Fibroblast of the aortic adventitia (primary cell): ENCODE results near the gene MAST2. TPM values are rescaled to one million over a fixed set of nuclear protein-coding genes. Genes with fewer than 3 reads are reported as not detected.

Source experiments
- DNase-seq: peaks from one replicate; pipeline ENCODE4 v3.0.0-alpha.2; 2010; ENCODE audit warnings: low read depth
- H3K4me3 ChIP-seq: 2 replicates; pipeline ENCODE4 v1.5.1; 2011; ENCODE audit warnings: low read depth, mild to moderate bottlenecking, control low read depth, low read length, moderate library complexity
- total RNA-seq: library from RNA; depleted of rRNA; stranded (reverse); fragments of >200 nt; gene quantifications from 2 replicates; pipeline ENCODE4 v1.2.3, GENCODE V29; 2012; ENCODE audit warnings: low replicate concordance
- TF ChIP-seq, protein P1 (sequence below): IDR thresholded peaks from 2 replicates; pipeline ENCODE4 v1.5.1; 2011; ENCODE audit warnings: mild to moderate bottlenecking, low read length, control low read depth, inconsistent platforms; ENCODE audit not compliant: insufficient read depth

MAST2 gene
- total RNA-seq, 1 donor: 28.3 TPM

DNA sequence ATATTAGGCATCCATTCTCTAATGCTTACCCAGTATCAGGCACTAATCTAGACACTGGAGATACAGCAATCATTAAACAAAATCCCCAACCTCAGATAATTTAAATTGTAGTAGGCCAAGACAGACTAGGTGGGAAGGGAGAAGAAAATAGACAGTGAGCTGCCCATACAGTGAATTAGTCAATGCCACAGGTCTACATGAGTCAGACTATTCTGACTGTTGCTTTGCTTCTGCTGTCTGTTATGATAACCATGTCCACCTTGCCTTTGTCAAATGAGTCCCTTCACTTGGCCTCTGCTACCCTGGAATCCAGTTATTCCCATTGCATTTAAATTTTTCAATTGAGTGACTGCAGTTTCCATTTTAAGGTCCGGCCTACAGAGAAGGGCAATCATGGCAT, 269.6 kb downstream of the MAST2 start:
- no peak for DNase-seq
- TF ChIP-seq, protein P1, sequence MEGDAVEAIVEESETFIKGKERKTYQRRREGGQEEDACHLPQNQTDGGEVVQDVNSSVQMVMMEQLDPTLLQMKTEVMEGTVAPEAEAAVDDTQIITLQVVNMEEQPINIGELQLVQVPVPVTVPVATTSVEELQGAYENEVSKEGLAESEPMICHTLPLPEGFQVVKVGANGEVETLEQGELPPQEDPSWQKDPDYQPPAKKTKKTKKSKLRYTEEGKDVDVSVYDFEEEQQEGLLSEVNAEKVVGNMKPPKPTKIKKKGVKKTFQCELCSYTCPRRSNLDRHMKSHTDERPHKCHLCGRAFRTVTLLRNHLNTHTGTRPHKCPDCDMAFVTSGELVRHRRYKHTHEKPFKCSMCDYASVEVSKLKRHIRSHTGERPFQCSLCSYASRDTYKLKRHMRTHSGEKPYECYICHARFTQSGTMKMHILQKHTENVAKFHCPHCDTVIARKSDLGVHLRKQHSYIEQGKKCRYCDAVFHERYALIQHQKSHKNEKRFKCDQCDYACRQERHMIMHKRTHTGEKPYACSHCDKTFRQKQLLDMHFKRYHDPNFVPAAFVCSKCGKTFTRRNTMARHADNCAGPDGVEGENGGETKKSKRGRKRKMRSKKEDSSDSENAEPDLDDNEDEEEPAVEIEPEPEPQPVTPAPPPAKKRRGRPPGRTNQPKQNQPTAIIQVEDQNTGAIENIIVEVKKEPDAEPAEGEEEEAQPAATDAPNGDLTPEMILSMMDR: no peak
- H3K4me3 ChIP-seq: no peak overlapping the region

DNA sequence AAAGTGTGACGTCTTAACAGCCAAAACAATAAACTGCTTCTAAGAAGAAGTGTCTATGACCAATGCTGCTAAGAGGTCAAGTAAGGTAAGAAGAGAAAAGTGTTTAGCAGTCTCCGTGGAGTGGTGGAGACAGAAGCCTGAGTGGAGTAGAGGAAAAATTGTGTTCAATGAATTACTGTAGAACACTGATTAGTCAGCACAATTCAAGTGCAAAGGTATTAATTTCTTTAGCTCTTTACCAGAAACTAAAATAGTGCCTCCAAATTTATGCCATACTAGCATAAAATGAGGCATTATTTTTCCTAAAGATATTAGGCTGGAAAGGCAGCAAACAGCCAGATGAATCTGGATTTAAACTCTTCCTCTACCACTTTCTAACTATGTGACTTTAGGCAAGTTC, 272.9 kb downstream of the MAST2 start:
- TF ChIP-seq, protein P1: no peak
- no peak overlapping the region for H3K4me3 ChIP-seq
- no peak for DNase-seq

DNA sequence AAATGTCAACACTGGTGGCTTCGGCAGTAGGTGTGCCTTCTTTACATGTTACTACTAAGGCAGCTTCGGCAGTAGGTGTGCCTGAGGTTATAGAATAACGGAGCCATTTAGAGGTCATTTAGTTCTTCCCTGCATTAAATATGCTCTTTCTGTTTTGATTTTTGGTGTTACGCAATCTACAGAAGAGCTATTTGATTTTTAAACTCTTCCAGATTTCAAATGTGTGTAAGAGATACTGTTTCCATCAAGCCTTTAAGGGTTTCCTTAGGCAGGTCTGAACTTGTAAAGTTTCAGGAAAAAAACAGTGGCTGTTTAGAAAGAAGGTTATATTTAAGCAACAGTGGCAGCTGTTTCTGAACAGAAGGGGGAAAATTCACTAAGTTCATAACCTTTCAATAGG, 274.2 kb downstream of the MAST2 start:
- TF ChIP-seq, protein P1: no peak
- H3K4me3 ChIP-seq: no peak overlapping the region
- no peak for DNase-seq

DNA sequence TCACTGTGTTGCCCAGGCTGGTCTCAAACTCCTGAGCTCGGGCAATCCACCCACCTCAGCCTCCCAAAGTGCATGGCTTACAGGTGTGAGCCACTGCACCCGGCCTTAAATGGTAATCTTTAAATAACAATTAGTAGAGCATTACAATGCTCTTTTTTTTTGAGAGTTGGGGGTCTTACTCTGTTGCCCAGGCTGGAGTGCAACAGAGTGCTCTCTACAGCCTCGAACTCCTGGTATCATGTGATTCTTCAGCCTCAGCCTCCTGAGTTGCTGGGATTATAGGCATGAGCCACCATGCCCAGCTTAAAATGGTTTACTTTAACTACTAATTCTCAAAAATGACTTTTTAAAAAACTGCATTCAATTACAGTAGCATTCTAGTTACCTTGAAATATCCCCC, 276.8 kb downstream of the MAST2 start:
- H3K4me3 ChIP-seq: no peak overlapping the region
- TF ChIP-seq, protein P1: no peak
- no peak for DNase-seq

DNA sequence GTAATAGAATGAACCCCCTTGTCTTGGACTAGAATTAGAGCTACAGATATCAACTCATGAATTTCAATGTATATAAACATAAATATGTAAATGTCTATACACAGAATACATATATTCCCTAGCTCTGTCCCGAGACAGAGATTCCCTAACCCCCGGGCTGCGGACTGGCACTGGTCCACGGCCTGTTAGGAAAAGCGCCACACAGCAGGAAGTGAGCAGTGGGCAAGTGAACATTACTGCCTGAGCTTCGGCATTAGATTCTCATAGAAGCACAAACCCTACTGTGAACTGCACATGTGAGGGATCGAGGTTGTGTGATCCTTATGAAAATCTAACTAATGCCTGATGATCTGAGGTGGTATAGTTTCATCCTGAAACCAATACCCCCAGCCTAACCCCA, 277.8 kb downstream of the MAST2 start:
- TF ChIP-seq, protein P1: no peak
- H3K4me3 ChIP-seq: no peak overlapping the region
- DNase-seq: no peak

DNA sequence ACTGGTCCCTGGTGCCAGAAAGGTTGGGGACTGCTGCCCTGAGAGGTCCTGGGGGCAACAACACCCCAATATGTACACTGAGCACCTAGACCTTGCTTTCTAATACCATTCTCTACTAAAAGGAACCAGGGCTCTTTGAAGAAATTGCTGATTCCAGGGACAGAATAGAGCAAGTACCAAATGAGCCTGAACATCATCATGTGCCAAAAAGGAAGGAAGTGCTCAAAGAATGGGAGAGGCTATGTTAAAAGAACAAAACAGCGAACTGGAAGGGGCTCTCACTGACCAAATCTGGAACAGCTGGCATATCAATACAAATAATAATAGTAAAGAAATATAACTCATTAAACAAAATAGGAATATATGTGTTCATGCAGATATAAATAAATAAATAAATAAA, 278.2 kb downstream of the MAST2 start:
- no peak overlapping the region for H3K4me3 ChIP-seq
- DNase-seq: no peak
- TF ChIP-seq, protein P1: no peak

DNA sequence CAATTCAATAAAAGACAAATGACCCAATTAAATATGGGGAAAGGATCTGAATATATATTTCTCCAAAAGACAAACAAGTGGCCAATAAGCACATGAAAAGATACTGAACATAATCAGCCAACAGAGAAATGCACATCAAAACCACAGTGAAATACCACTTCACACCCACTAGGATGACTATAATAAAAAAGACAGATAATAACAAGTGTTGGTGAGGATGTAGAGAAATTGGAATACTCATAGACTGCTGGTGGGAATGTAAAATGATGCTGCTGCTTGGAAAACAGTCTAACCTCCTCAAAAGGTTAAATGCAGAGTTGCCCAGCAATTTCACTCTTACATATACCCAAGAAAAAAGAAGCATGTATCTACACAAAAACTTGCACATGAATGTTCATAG, 280.2 kb downstream of the MAST2 start:
- TF ChIP-seq, protein P1: no peak
- no peak for DNase-seq
- no peak overlapping the region for H3K4me3 ChIP-seq
